Thyroid gland (tissue), 4 donors: ENCODE results near the gene ARMCX6.

Experiments used
- CTCF ChIP-seq, 6 experiments: fragments of 200-600 bp in 3 of 6; fragments of 450-650 bp in 3 of 6; sonication (generic) in 3 of 6; IDR thresholded peaks; one replicate each; pipeline ENCODE4 v1.5.1; 2016 to 2019; ENCODE audit warnings: antibody characterized with exemption in 6 of 6, mild to moderate bottlenecking in 2 of 6, inconsistent platforms in 1 of 6, moderate library complexity in 1 of 6
- POLR2A ChIP-seq, 2 donors: fragments of 450-650 bp; IDR thresholded peaks; one replicate each; pipeline ENCODE4 v1.6.1; 2017; ENCODE audit warnings: antibody characterized with exemption in 2 of 2, mild to moderate bottlenecking in 2 of 2, moderate library complexity in 1 of 2

GRCh38 chrX:101659601-101660063, 41.8 kb upstream of the ARMCX6 start, which contains the start of gene ARMCX2:
- TF ChIP-seq POLR2A (IDR thresholded peaks at IDR 0.05) (peak in 1 of 2 donors; percentile 87), CTCF (IDR thresholded peaks at IDR 0.05) (no peak)
